ENCODE data around the gene NR5A1.

- no peak for TF ChIP-seq GATA2 (IDR thresholded peaks at IDR 0.05; ENCODE audit: low read depth, low read length)
- no peak for TF ChIP-seq GATA3 (IDR thresholded peaks at IDR 0.05; ENCODE audit: low read depth, low read length)
Measured at GRCh38 chr9:124499216-124499615, 8.0 kb downstream of the NR5A1 start.

Measured in SH-SY5Y (cell line).